IMR-90 (cell line): ENCODE data around the gene IFRD1. TPM values are rescaled to one million over a fixed set of nuclear protein-coding genes. Genes with fewer than 3 reads are reported as not detected.

Experiments used
- ATAC-seq: fragments of 200-7000 bp; cut with Tn5 transposase; 2 replicates; pipeline ENCODE4 v1.9.1; 2020; ENCODE audit warnings: low read depth, mild to moderate bottlenecking, moderate library complexity
- BruUV-seq: library from RNA; stranded (reverse); fragments of 400-500 nt; replicated peaks from 2 replicates; lab custom pipeline; 2021; lab: Mats Ljungman, UMichigan
- CTCF ChIA-PET: fragments of 300-600 bp; formaldehyde crosslinking; extraction: SDS; loops from one replicate; lab custom pipeline; 2021; ENCODE audit warnings: antibody characterized with exemption; lab: Yijun Ruan, JAX
- POLR2A ChIA-PET: fragments of 300-600 bp; sonication (Branson Sonifier 250); formaldehyde crosslinking; loops from one replicate; lab custom pipeline; 2022; ENCODE audit warnings: antibody characterized with exemption; ENCODE audit not compliant: unreplicated experiment; lab: Charles Lee
- DNase-seq: peaks from one replicate; pipeline ENCODE4 v3.0.0; 2013
- H2AFZ ChIP-seq: replicated peaks from 2 replicates; pipeline ENCODE3; 2013; ENCODE audit warnings: low read length, mild to moderate bottlenecking; ENCODE audit not compliant: poor library complexity
- H2AK5ac ChIP-seq: 2 replicates; pipeline ENCODE4 v1.6.1; 2013; ENCODE audit warnings: low read depth, low read length, inconsistent platforms
- H2AK9ac ChIP-seq: replicated peaks from 2 replicates; pipeline ENCODE3; 2013; ENCODE audit warnings: mild to moderate bottlenecking, low read depth, low read length, moderate library complexity; ENCODE audit not compliant: poor library complexity
- H2BK120ac ChIP-seq: 2 replicates; pipeline ENCODE4 v1.6.1; 2013; ENCODE audit warnings: low read depth, low read length, inconsistent platforms
- H2BK15ac ChIP-seq: 3 replicates; pipeline ENCODE4 v1.6.1; 2013; ENCODE audit warnings: low read depth, low read length, inconsistent platforms
- H2BK20ac ChIP-seq: 2 replicates; pipeline ENCODE4 v1.6.1; 2013; ENCODE audit warnings: low read depth, mild to moderate bottlenecking, inconsistent platforms, low read length, moderate library complexity
- H2BK5ac ChIP-seq: 2 replicates; pipeline ENCODE4 v1.6.1; 2013; ENCODE audit warnings: mild to moderate bottlenecking, low read depth, low read length, inconsistent platforms; ENCODE audit not compliant: poor library complexity, severe bottlenecking
- H3K14ac ChIP-seq: replicated peaks from 2 replicates; pipeline ENCODE4 v1.6.1; 2013; ENCODE audit warnings: low read depth, low read length, inconsistent platforms
- H3K18ac ChIP-seq: 2 replicates; pipeline ENCODE4 v1.6.1; 2013; ENCODE audit warnings: low read depth, low read length, control low read depth
- H3K23ac ChIP-seq: 2 replicates; pipeline ENCODE4 v1.6.1; 2013; ENCODE audit warnings: low read depth, low read length, inconsistent platforms
- H3K27ac ChIP-seq: 2 replicates; pipeline ENCODE4 v1.5.1; 2013; ENCODE audit warnings: mild to moderate bottlenecking, control low read depth, low read length; ENCODE audit not compliant: insufficient read depth
- H3K27me3 ChIP-seq: 2 replicates; pipeline ENCODE4 v1.6.1; 2013; ENCODE audit warnings: low read length; ENCODE audit not compliant: control insufficient read depth, insufficient read depth
- H3K36me3 ChIP-seq: 2 replicates; pipeline ENCODE4 v1.6.1; 2013; ENCODE audit warnings: low read length, mixed read lengths; ENCODE audit not compliant: control insufficient read depth, insufficient read depth
- H3K4ac ChIP-seq: 2 replicates; pipeline ENCODE4 v1.6.1; 2013; ENCODE audit warnings: low read depth, low read length, inconsistent platforms
- H3K4me1 ChIP-seq: 2 replicates; pipeline ENCODE4 v1.6.1; 2013; ENCODE audit warnings: low read length, mixed read lengths; ENCODE audit not compliant: control insufficient read depth, insufficient read depth
- H3K4me2 ChIP-seq: 2 replicates; pipeline ENCODE4 v1.6.1; 2013; ENCODE audit warnings: low read depth, mild to moderate bottlenecking, control low read depth, low read length, moderate library complexity
- H3K4me3 ChIP-seq: 2 replicates; pipeline ENCODE4 v1.5.1; 2013; ENCODE audit warnings: low read depth, mild to moderate bottlenecking, control low read depth, low read length, moderate library complexity; ENCODE audit not compliant: insufficient read depth
- H3K56ac ChIP-seq: 2 replicates; pipeline ENCODE4 v1.6.1; 2013; ENCODE audit warnings: low read length, inconsistent platforms; ENCODE audit not compliant: insufficient read depth; ENCODE audit errors: extremely low read depth
- H3K79me1 ChIP-seq, 2 experiments: 2 replicates each; pipeline ENCODE4 v1.6.1; 2013; ENCODE audit warnings: low read length in 2 of 2, inconsistent platforms in 1 of 2, low read depth in 1 of 2
- H3K9ac ChIP-seq: 2 replicates; pipeline ENCODE4 v1.6.1; 2013; ENCODE audit warnings: low read depth, low read length, control low read depth
- H3K9me1 ChIP-seq: 2 replicates; pipeline ENCODE4 v1.6.1; 2013; ENCODE audit warnings: low read length, inconsistent platforms; ENCODE audit not compliant: insufficient read depth
- H3K9me3 ChIP-seq: 2 replicates; pipeline ENCODE4 v1.6.1; 2013; ENCODE audit warnings: low read length; ENCODE audit not compliant: control insufficient read depth, insufficient read depth
- H4K20me1 ChIP-seq: 2 replicates; pipeline ENCODE4 v1.6.1; 2013; ENCODE audit warnings: low read length, inconsistent platforms; ENCODE audit not compliant: insufficient read depth
- H4K5ac ChIP-seq: 2 replicates; pipeline ENCODE4 v1.6.1; 2013; ENCODE audit warnings: mild to moderate bottlenecking, low read depth, low read length, control low read depth
- H4K8ac ChIP-seq, 2 experiments: 2 replicates each; pipeline ENCODE4 v1.6.1; 2013; ENCODE audit warnings: low read depth in 2 of 2, low read length in 2 of 2, control low read depth in 1 of 2, inconsistent platforms in 1 of 2
- H4K91ac ChIP-seq: 2 replicates; pipeline ENCODE4 v1.6.1; 2013; ENCODE audit warnings: low read depth, low read length, inconsistent platforms; ENCODE audit not compliant: insufficient read depth
- CHD1 ChIP-seq: IDR thresholded peaks from 2 replicates; pipeline ENCODE4 v1.6.1; 2012; ENCODE audit warnings: low read depth, low read length, improper control_type of control experiment
- CTCF ChIP-seq: conservative IDR thresholded peaks from 2 replicates; pipeline ENCODE4 v1.5.1; 2012; ENCODE audit warnings: mild to moderate bottlenecking, low read depth, low read length, improper control_type of control experiment
- MAFK ChIP-seq: IDR thresholded peaks from 2 replicates; pipeline ENCODE4 v1.6.1; 2012; ENCODE audit warnings: low read depth, low read length, improper control_type of control experiment
- POLR2A ChIP-seq: IDR thresholded peaks from 2 replicates; pipeline ENCODE4 v1.6.1; 2012; ENCODE audit warnings: mild to moderate bottlenecking, low read depth, low read length
- RAD21 ChIP-seq: IDR thresholded peaks from 2 replicates; pipeline ENCODE4 v1.6.1; 2012; ENCODE audit warnings: low read length, improper control_type of control experiment
- RCOR1 ChIP-seq: IDR thresholded peaks from 2 replicates; pipeline ENCODE4 v1.6.1; 2012; ENCODE audit warnings: mild to moderate bottlenecking, low read length, improper control_type of control experiment; ENCODE audit not compliant: insufficient replicate concordance
- SMC3 ChIP-seq: fragments of 150-350 bp; IDR thresholded peaks from 2 replicates; pipeline ENCODE4 v1.6.1; 2016; ENCODE audit warnings: low read depth, mild to moderate bottlenecking, antibody characterized with exemption, low read length, moderate library complexity
- WGBS, 2 experiments: methylation state at CpG; one replicate each; pipeline versions ENCODE4 v1.1.5 to v1.1.7; 2013; ENCODE audit warnings: missing lambda C conversion rate in 2 of 2; ENCODE audit not compliant: insufficient read length in 1 of 2; ENCODE audit errors: extremely low coverage in 2 of 2; 5-methylcytosine and 5-hydroxymethylcytosine counted together
- dilution Hi-C: fragments of 300-500 bp; cut with HindIII; formaldehyde crosslinking; loops from one replicate; pipeline ENCODE4 v1.14.3; 2018; ENCODE audit warnings: low sequenced_read_pairs; ENCODE audit not compliant: unreplicated experiment
- in situ Hi-C: fragments of 300-500 bp; cut with MboI; formaldehyde crosslinking; loops from 3 replicates; pipeline ENCODE4 v1.14.3; 2019; ENCODE audit warnings: low sequenced_read_pairs, inconsistent platforms, mixed read lengths
- intact Hi-C: fragments of 100-400 bp; cut with micrococcal nuclease; formaldehyde crosslinking; loops from 2 replicates; pipeline ENCODE4 v1.10.0; 2022
- polyA plus RNA-seq, 3 experiments: library from polyadenylated mRNA; depleted of rRNA; stranded (reverse); fragments of >200 nt; gene quantifications; 2 replicates each; pipeline ENCODE4 v1.2.3, GENCODE V29; 2012; ENCODE audit warnings: low replicate concordance in 1 of 3
- total RNA-seq: library from RNA; depleted of rRNA; stranded (reverse); fragments of >200 nt; gene quantifications from 2 replicates; pipeline ENCODE4 v1.2.3, GENCODE V29; 2012

IFRD1 gene
- total and polyA plus RNA-seq, 2 of the 4 experiments (the other 2 are of a cell fraction): 18.3 to 25.3 TPM

GRCh38 chr7:112495156-112495788 is 45.0 kb downstream of the IFRD1 start:
- H4K5ac ChIP-seq: no peak overlapping the region
- no peak overlapping the region for H3K4me2 ChIP-seq
- no peaks in the 10 kb centered on the region for H3K27me3 ChIP-seq
- no peak overlapping the region for H3K56ac ChIP-seq
- no peak overlapping the region for H2BK20ac ChIP-seq
- ATAC-seq: no peak
- H2AFZ ChIP-seq: no peak overlapping the region
- in situ Hi-C loops: loop anchor here (10.0 kb wide), 1 partner anchor 750 kb away; no protein-coding TSS in a partner anchor
- dilution Hi-C loops: no loop called here
- intact Hi-C loops: loop anchor here (5.0 kb wide), 1 partner anchor 753 kb away; no protein-coding TSS in a partner anchor
- POLR2A ChIA-PET: no interaction called here
- H3K79me1 ChIP-seq: no peaks in the 10 kb centered on the region
- no peak overlapping the region for H2AK9ac ChIP-seq
- WGBS, 2 experiments: no CpG with 5 or more reads among the region's 2 CpGs
- DNase-seq: no peak
- H2BK5ac ChIP-seq: no peak overlapping the region
- no peaks in the 10 kb centered on the region for H3K36me3 ChIP-seq
- H2BK120ac ChIP-seq: no peak overlapping the region
- H3K9me3 ChIP-seq: no peaks in the 10 kb centered on the region
- no peak overlapping the region for H4K8ac ChIP-seq
- no peak overlapping the region for H3K23ac ChIP-seq
- BruUV-seq: no TSS peak
- no peak overlapping the region for H3K14ac ChIP-seq
- H2AK5ac ChIP-seq: no peak overlapping the region
- H3K4me1 ChIP-seq: no peaks in the 10 kb centered on the region
- no peak overlapping the region for H3K18ac ChIP-seq
- CTCF ChIA-PET: interaction anchor here (2.0 kb wide), 1 partner anchor 23 kb away, joined by 4 read pairs; no protein-coding TSS in a partner anchor
- H3K9ac ChIP-seq: no peak overlapping the region
- no peak overlapping the region for H3K4ac ChIP-seq
- TF ChIP-seq RCOR1: no peak
- TF ChIP-seq RAD21: no peak
- TF ChIP-seq SMC3: no peak
- no peak for TF ChIP-seq CTCF
- TF ChIP-seq CHD1: no peak
- no peak for TF ChIP-seq POLR2A
- no peak for TF ChIP-seq MAFK
- H3K9me1 ChIP-seq: no peaks in the 10 kb centered on the region
- H2BK15ac ChIP-seq: no peak overlapping the region
- H4K91ac ChIP-seq: no peak overlapping the region
- H4K20me1 ChIP-seq: no peaks in the 10 kb centered on the region
- no peak overlapping the region for H3K27ac ChIP-seq
- no peak overlapping the region for H3K4me3 ChIP-seq
